BLaER1 (cell line): ENCODE measurements around the gene IQCE.

Experiments
- H3K27ac ChIP-seq: shearing (Covaris generic); formaldehyde crosslinking; 2 replicates; pipeline ENCODE4 v1.8.1; 2022
- H3K27me3 ChIP-seq: shearing (Covaris generic); formaldehyde crosslinking; 2 replicates; pipeline ENCODE4 v1.8.1; 2022
- H3K36me3 ChIP-seq: shearing (Covaris generic); formaldehyde crosslinking; 2 replicates; pipeline ENCODE4 v1.8.1; 2022
- H3K4me1 ChIP-seq: shearing (Covaris generic); formaldehyde crosslinking; 2 replicates; pipeline ENCODE4 v1.8.1; 2022
- H3K4me2 ChIP-seq: shearing (Covaris generic); formaldehyde crosslinking; 2 replicates; pipeline ENCODE4 v1.8.1; 2022
- H3K4me3 ChIP-seq: shearing (Covaris generic); formaldehyde crosslinking; 2 replicates; pipeline ENCODE4 v1.8.1; 2022
- H3K9ac ChIP-seq: shearing (Covaris generic); formaldehyde crosslinking; 2 replicates; pipeline ENCODE4 v1.8.1; 2022
- H3K9me3 ChIP-seq: shearing (Covaris generic); formaldehyde crosslinking; 2 replicates; pipeline ENCODE4 v1.8.1; 2022
- H4K20me1 ChIP-seq: shearing (Covaris generic); formaldehyde crosslinking; 2 replicates; pipeline ENCODE4 v1.8.1; 2022
- Cebpa-rat ChIP-seq: shearing (Covaris generic); IDR thresholded peaks from 2 replicates; pipeline ENCODE4 v1.8.1; 2022

IQCE gene

DNA sequence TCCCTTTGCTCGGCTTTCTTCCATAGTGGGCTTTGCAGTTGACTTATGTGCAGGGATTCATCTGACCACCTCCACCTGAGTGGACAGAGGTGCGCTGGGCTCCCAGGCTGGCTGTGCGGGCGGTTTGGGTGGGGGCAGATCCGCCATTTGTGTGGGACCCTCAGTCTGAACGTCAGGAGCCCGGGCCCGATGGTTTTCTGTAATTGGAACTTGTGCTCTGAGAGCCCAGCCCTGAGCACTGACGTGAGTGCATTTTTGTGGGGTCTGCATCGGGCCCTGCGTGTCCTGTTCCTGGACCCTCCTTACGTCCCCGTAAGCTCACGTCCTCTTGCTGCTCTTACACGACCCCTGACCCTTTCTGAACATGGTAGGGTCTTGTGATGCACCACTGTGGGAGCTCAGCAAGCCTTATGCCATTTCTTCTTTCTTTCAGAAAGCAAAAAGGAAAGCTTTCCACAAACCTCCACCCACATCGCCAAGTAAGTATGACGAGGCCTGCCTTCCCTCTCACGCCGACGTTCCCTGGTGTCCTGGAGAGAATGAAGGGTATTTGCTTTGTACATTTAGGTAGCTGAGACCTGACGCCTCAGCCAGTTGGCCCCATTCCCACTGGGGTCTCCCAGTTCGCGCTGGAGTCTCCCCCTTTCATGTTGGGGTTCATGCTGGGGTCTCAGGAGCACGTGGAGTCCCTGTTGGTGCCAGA is 9.9 kb downstream of the IQCE start:
- no peak for TF ChIP-seq Cebpa-rat
- no peak overlapping the region for H3K27ac ChIP-seq
- H3K4me1 ChIP-seq: peaks cover 63% of the 10 kb centered on the region
- peak overlapping the region; percentile 74 for H3K4me2 ChIP-seq
- H3K36me3 ChIP-seq: no peaks in the 10 kb centered on the region
- no peaks in the 10 kb centered on the region for H4K20me1 ChIP-seq
- no peak overlapping the region for H3K9ac ChIP-seq
- no peak overlapping the region for H3K4me3 ChIP-seq
- 0 out of 2 replicates have a peak, but pooled peaks cover 11% of the 10 kb centered on the region for H3K27me3 ChIP-seq
- H3K9me3 ChIP-seq: no peaks in the 10 kb centered on the region

DNA sequence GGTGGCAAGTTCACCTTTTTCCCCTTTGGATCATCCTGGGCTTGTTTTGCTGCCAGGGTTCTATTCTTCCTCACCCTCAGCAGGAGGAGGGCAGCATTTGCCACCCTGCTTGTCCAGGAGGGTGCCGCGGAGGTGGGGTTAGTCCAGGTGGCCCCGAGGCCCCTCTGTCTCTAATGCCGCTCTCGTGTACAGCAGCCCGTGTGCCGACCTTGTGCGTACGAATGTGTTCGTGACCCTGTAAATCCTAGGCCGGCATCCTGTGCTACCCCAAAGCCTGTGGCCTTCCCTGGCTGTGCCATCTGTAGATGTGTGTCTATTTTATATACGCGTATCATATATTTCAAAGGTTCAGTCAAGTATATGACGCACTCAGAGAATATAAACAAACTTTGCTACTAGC is 10.6 kb downstream of the IQCE start:
- Histone ChIP-seq H3K9me3 (no peaks in the 10 kb centered on the region), H3K27me3 (0 out of 2 replicates have a peak, but pooled peaks cover 11% of the 10 kb centered on the region), H3K4me2 (no peak overlapping the region), H3K36me3 (no peaks in the 10 kb centered on the region), H3K4me1 (peaks cover 68% of the 10 kb centered on the region), H3K27ac (no peak overlapping the region), H3K4me3 (no peak overlapping the region), H4K20me1 (no peaks in the 10 kb centered on the region), H3K9ac (no peak overlapping the region)
- no peak for TF ChIP-seq Cebpa-rat

DNA sequence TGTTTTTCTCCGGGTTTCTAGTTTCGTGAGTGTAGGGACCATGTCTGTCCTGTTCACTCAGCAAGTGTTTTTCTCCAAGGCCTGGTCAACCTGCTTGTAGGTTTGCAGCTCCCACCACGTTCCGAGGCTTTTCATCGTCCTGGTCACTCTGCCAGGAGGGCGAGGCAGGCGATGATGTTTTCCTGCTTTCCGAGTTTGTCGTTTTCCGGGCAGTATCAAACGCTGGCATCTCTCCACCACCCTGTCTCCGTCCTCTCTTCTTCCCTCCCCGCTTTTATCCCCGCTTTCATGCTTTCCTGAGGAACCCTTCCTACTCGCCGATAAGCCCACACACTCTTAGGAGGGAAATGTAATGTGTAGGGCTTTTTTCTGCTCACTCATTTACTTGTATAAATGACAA is 11.2 kb downstream of the IQCE start:
- Histone ChIP-seq H3K27ac (no peak overlapping the region), H3K9me3 (no peaks in the 10 kb centered on the region), H3K9ac (no peak overlapping the region), H4K20me1 (no peaks in the 10 kb centered on the region), H3K4me1 (peaks cover 74% of the 10 kb centered on the region), H3K27me3 (0 out of 2 replicates have a peak, but pooled peaks cover 11% of the 10 kb centered on the region), H3K4me2 (no peak overlapping the region), H3K4me3 (no peak overlapping the region), H3K36me3 (no peaks in the 10 kb centered on the region)
- TF ChIP-seq Cebpa-rat: no peak

- Histone ChIP-seq H4K20me1 (no peaks in the 10 kb centered on the region), H3K4me3 (no peak overlapping the region), H3K27me3 (0 out of 2 replicates have a peak, but pooled peaks cover 11% of the 10 kb centered on the region), H3K9ac (no peak overlapping the region), H3K36me3 (no peaks in the 10 kb centered on the region), H3K9me3 (no peaks in the 10 kb centered on the region), H3K27ac (no peak overlapping the region), H3K4me2 (peak overlapping the region; percentile 98), H3K4me1 (peaks cover 84% of the 10 kb centered on the region)
- TF ChIP-seq Cebpa-rat: no peak
Observed at GRCh38 chr7:2571409-2571808, 12.6 kb downstream of the IQCE start.

DNA sequence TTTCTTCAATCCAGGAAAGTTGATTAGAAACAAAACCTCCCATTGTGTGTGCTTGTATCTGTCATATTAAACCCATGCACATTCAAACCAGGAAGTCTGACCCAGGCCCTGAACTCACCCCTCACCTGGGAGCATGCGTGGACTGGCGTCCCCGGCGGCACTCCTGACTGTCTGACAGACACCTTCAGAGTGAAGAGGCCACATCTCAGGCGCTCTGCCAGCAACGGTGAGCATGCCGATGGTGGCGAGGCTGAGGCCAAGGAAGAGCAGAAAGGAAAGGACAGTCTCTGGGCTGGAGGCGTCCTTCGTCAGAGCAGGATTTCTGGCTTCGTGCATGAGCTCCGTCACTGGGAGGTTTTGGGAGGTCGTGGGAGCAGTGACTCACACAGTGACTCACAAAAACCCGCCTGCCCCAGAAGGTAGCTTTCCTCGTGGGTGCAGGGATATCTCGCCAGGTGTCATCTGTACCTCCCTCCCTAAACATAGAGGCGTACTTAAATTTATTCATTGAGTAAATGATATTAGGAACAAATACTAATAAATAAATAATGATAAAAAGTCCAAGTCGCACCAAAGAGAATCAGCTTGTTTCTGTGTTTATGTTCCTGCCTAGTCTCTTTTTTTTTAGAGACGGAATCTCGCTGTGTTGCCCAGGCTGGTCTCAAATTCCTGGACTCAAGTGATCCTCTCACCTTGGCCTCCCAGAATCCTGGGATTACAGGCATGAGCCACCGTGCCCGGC is 13.5 kb downstream of the IQCE start:
- Histone ChIP-seq H3K27me3 (0 out of 2 replicates have a peak, but pooled peaks cover 11% of the 10 kb centered on the region), H3K36me3 (no peaks in the 10 kb centered on the region), H3K4me2 (peak overlapping the region; percentile 98), H3K9me3 (no peaks in the 10 kb centered on the region), H4K20me1 (no peaks in the 10 kb centered on the region), H3K4me3 (no peak overlapping the region), H3K9ac (no peak overlapping the region), H3K27ac (no peak overlapping the region), H3K4me1 (peaks cover 84% of the 10 kb centered on the region)
- no peak for TF ChIP-seq Cebpa-rat

DNA sequence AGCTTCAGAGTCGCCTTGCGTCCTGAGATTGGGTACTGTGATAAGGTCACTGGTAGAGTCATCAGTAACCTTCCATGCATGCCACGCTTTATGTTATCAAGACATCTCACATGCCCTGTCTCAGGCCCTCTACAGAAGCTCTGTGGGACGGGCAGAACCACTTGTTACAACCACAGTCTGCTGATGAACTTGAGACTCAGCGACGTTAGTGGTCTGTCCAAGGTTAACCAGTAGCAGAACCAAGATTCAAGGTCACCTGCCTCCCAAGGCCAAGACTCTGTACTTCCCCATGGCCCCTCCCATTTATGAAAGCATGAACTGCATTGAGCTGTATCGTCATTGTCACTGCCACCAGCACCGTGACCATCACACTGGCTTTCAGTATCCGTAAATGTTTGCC is 15.0 kb downstream of the IQCE start:
- peak overlapping the region; percentile 89 for H3K27ac ChIP-seq
- no peaks in the 10 kb centered on the region for H3K9me3 ChIP-seq
- TF ChIP-seq Cebpa-rat: no peak
- no peaks in the 10 kb centered on the region for H4K20me1 ChIP-seq
- peak overlapping the region; percentile 66 for H3K4me3 ChIP-seq
- H3K9ac ChIP-seq: peak overlapping the region; percentile 81; the same call in 1 of the 2 replicates
- H3K27me3 ChIP-seq: 0 out of 2 replicates have a peak, but pooled peaks cover 11% of the 10 kb centered on the region
- H3K36me3 ChIP-seq: peaks cover 10% of the 10 kb centered on the region; the same call in 1 of the 2 replicates
- peak overlapping the region; percentile 98 for H3K4me2 ChIP-seq
- H3K4me1 ChIP-seq: peaks cover 79% of the 10 kb centered on the region

DNA sequence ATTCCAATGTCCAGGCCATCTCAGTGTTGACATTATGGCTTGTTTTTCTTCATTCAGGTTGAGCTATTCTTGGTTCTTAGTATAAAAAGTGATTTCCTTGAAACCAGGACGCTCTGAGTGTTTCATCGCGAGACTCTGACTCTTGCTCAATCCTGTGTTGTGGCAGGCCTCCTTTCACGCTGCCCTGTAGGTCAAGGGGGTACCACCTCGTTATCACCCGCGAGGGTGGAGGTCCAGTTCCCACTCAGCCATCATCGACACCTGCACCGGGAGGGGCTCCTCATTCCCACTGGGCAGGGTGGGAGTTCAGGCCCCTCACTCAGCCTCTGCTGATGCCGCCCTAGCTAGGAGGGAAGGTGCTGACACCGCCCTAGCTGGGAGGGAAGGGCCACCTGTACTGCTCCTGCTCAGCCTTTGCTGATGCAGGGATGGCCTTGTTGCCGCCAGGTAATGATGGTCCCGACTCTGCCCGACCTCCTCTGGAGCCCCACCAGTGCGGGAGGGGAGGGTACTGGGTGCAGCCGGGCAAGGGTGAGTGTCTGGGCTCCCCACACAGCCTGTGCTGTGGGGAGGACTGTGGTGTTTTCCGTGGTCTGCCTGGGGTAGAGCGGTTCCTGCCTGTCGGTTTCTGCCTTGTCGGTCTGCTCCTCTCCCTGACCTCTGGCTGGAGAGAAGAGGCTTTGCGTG is 16.4 kb downstream of the IQCE start:
- Histone ChIP-seq H3K4me3 (peak overlapping the region; percentile 66), H3K4me2 (peak overlapping the region; percentile 98), H3K27me3 (0 out of 2 replicates have a peak, but pooled peaks cover 7% of the 10 kb centered on the region), H3K4me1 (peaks cover 82% of the 10 kb centered on the region), H3K27ac (peak overlapping the region; percentile 89), H4K20me1 (no peaks in the 10 kb centered on the region), H3K9me3 (no peaks in the 10 kb centered on the region), H3K36me3 (peaks cover 19% of the 10 kb centered on the region; the same call in 1 of the 2 replicates), H3K9ac (peak overlapping the region; percentile 81)
- TF ChIP-seq Cebpa-rat: peak; percentile 85

GRCh38 chr7:2575733-2576340 is 17.1 kb downstream of the IQCE start:
- peaks cover 89% of the 10 kb centered on the region for H3K4me1 ChIP-seq

DNA sequence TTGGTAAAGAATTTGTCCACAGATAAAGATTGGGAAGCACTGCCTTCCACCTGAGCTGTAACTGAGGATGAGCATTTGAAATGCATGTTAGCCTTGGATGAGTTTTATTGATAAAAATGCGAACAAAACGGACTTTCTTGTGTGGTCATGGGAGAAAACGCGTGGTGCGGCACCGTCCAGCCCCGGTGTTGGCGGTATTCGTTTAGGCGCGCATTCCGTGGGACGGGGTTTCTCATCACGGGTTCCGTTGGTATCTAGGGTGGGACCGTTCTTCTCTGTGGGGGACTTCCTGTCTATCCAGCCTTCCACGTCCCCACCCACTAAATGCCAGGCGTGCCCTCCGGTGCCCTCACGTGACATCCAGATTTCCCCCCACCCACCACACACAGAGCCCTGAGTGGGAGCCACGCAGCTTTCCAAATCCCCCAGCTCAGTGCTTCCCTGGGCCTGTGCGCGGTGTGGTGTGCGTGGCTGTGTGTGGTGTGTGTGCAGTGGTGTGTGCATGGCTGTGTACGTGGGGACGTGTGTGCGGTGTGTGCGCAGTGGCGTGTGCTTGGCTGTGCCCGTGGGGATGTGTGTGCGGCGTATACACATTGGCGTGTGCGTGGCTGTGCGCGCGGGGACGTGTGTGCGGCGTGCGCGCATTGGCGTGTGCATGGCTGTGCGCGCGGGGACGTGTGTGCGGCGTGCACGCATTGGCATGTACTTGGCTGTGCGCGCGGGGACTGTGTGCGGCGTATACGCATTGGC is 18.1 kb downstream of the IQCE start:
- no peaks in the 10 kb centered on the region for H3K27me3 ChIP-seq
- H3K27ac ChIP-seq: no peak overlapping the region; the same call in 1 of the 2 replicates
- peaks cover 19% of the 10 kb centered on the region; the same call in 1 of the 2 replicates for H3K36me3 ChIP-seq
- peak overlapping the region; percentile 81; the same call in 1 of the 2 replicates for H3K9ac ChIP-seq
- no peak for TF ChIP-seq Cebpa-rat
- peaks cover 83% of the 10 kb centered on the region for H3K4me1 ChIP-seq
- peak overlapping the region; percentile 98 for H3K4me2 ChIP-seq
- peak overlapping the region; percentile 66 for H3K4me3 ChIP-seq
- H3K9me3 ChIP-seq: no peaks in the 10 kb centered on the region
- H4K20me1 ChIP-seq: no peaks in the 10 kb centered on the region

More at GRCh38 chr7:2575733-2576340, 17.1 kb downstream of the IQCE start:
- TF ChIP-seq Cebpa-rat: no peak
- Histone ChIP-seq H3K4me3 (peak overlapping the region; percentile 66), H3K36me3 (peaks cover 19% of the 10 kb centered on the region; the same call in 1 of the 2 replicates), H3K27me3 (0 out of 2 replicates have a peak, but pooled peaks cover 5% of the 10 kb centered on the region), H3K9ac (peak overlapping the region; percentile 81), H3K9me3 (no peaks in the 10 kb centered on the region), H3K27ac (peak overlapping the region; percentile 89), H4K20me1 (no peaks in the 10 kb centered on the region), H3K4me2 (peak overlapping the region; percentile 98)
